ENCODE measurements around the gene EFCAB12.

Gene EFCAB12

DNA sequence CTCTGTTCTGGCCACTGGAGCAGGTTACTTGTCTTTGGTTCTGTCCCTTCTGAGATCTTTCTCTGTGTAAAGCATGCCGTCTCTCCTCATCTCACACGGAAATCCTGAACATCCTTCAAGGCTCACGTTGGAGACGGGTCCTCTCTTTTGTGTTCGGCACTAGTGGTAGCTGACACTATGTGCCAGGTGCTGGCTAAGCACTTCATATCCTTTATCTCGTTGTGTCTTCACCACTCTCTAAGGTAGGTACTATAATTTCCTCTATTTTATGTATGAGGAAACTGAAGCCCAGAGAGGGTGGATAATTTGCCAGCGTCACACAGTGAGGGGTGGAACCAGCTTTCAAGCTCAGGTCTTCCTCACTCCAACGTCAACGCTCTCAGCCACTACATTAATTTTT, 12.8 kb upstream of the EFCAB12 start:
- in situ Hi-C loops (cut with MboI; ENCODE audit: low sequenced_read_pairs, unreplicated experiment) = no loop called here
- no peak for DNase-seq (ENCODE audit: low spot score)
- TF ChIP-seq, protein P1, sequence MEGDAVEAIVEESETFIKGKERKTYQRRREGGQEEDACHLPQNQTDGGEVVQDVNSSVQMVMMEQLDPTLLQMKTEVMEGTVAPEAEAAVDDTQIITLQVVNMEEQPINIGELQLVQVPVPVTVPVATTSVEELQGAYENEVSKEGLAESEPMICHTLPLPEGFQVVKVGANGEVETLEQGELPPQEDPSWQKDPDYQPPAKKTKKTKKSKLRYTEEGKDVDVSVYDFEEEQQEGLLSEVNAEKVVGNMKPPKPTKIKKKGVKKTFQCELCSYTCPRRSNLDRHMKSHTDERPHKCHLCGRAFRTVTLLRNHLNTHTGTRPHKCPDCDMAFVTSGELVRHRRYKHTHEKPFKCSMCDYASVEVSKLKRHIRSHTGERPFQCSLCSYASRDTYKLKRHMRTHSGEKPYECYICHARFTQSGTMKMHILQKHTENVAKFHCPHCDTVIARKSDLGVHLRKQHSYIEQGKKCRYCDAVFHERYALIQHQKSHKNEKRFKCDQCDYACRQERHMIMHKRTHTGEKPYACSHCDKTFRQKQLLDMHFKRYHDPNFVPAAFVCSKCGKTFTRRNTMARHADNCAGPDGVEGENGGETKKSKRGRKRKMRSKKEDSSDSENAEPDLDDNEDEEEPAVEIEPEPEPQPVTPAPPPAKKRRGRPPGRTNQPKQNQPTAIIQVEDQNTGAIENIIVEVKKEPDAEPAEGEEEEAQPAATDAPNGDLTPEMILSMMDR (IDR thresholded peaks at IDR 0.05; ENCODE audit: borderline replicate concordance, control extremely low read depth, extremely low read depth, insufficient read depth, missing control alignments) = no peak

DNA sequence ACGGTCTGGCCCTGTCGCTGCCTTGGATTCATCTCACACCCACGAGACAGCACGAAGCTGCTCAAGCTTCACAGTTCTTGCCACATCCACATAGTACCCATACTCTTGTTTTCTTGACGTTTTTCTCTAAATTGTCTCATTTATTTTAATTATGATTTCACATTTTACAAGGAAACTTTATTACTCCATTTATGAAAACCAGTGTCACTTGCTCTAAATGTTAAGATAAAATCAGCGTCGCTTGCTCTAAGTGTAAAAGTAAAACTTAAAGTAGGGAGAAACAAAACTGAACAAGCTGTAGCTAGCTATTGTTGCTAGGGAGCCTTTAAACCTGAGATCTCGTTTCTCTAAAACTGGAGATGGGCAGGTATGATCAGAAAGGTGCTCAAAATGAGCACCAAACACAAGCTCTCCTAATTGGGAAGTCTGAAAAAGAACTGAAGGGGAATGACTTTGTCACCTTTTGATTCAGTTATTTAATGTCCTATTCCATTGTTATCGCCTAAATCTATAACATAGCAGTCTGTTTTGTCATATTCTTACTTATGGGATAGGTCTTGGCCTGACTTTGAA, 12.3 kb upstream of the EFCAB12 start:
- TF ChIP-seq, protein P1 (IDR thresholded peaks at IDR 0.05; ENCODE audit: borderline replicate concordance, control extremely low read depth, extremely low read depth, insufficient read depth, missing control alignments) = no peak
- DNase-seq (ENCODE audit: low spot score) = no peak
- in situ Hi-C loops (cut with MboI; ENCODE audit: low sequenced_read_pairs, unreplicated experiment) = no loop called here

DNA sequence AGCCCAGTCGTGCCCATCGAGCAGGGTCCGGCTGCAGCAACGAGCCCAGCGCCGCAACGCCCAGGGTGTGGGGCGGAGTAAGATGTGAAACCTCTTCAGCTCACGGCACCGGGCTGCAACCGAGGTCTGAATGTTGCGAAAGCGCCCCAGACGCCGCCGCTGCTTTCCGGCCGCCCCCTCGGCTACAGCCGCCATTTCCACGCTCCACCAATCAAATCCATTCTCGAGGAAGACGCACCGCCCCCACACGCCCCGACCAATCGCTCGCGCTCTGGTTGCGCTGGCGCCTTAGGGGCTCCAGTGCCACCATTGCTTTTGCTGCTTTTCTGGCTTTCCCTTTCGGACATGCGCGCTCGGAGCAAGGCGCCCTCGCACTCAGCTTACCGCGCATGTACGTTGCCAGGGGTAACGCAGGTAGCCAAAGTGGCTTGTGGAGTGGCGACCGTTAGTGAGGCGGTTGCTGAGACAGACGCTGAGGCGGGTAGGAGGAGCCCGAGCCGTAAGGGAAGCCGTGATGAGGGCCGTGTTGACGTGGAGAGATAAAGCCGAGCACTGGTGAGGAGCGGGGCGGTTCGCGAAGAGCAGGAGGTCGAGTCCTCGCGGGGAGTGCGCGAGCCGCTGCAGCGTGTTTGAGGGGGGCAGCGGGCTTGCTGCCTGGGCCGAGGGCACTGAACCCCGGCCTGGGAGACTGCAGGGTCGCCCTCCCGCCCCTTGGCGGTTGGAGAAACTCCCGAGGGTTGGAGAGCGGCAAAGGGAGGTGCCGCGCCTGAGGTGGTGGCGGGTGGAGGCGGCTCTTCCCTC, 11.6 kb upstream of the EFCAB12 start, which contains the start of the genes IFT122 and MBD4:
IFT122 (plus strand) TSS at position 408 of the 801 bp plus-strand sequence; CDS start at position 515, 107 bp downstream.
MBD4 (minus strand) TSS at position 132 of the 801 bp plus-strand sequence; CDS start at position 17, 115 bp downstream.
- TF ChIP-seq, protein P1 (IDR thresholded peaks at IDR 0.05; ENCODE audit: borderline replicate concordance, control extremely low read depth, extremely low read depth, insufficient read depth, missing control alignments) = no peak
- in situ Hi-C loops (cut with MboI; ENCODE audit: low sequenced_read_pairs, unreplicated experiment) = no loop called here

DNA sequence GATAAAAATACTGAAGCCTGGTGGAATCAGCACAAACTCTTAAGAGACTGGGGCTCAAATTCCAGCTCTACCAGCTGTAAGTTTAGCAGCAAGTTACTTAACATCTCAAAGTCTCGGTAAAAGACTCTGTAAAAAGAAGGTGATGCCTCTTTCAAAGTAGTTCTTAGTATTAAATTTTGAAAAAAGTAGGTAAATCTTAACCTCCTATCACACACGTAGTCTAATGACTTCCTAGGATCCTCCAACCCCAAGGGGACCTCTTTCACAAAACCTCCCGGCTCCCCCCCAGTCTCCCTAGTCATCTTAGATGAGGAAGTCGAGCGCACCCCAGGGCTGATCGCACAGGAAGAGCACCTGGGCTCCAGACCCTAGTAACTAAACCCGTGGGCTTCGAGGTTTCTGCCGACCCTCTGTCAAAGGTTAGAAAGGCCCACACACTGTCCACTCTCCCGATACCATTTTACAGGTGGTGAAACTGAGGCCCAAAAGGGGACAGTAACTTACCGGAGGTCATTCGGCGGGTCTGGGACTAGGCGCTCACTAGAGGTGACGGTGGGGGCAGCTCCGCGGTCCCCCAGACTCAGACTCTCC, 10.9 kb upstream of the EFCAB12 start:
- TF ChIP-seq, protein P1 (IDR thresholded peaks at IDR 0.05; ENCODE audit: borderline replicate concordance, control extremely low read depth, extremely low read depth, insufficient read depth, missing control alignments) = no peak
- in situ Hi-C loops (cut with MboI; ENCODE audit: low sequenced_read_pairs, unreplicated experiment) = no loop called here
- DNase-seq (ENCODE audit: low spot score) = peak; percentile 47

More for the DNA sequence above, 11.6 kb upstream of the EFCAB12 start, which contains the start of the genes IFT122 and MBD4:
- DNase-seq (ENCODE audit: low spot score) = peak; percentile 98

DNA sequence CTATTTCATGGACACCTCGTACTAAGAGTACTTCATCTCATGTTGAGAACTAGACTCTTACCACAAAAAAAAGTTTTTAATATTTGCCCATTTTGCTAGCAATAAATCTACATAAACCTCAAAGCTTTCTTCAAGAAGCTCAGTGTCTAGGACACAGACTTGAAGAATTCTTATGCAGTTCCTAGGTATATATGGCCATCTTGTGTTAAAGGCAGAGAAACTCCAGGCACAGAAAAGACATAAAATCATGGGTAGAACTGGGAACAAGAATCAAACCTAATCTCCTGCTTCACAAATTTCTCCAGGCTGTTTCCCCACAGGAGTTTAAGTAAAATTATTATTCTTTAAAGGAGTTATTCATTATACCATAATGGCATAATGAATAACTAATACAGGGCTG, 6.9 kb upstream of the EFCAB12 start:
- in situ Hi-C loops (cut with MboI; ENCODE audit: low sequenced_read_pairs, unreplicated experiment) = no loop called here
- DNase-seq (ENCODE audit: low spot score) = no peak
- TF ChIP-seq, protein P1 (IDR thresholded peaks at IDR 0.05; ENCODE audit: borderline replicate concordance, control extremely low read depth, extremely low read depth, insufficient read depth, missing control alignments) = peak; percentile 10

DNA sequence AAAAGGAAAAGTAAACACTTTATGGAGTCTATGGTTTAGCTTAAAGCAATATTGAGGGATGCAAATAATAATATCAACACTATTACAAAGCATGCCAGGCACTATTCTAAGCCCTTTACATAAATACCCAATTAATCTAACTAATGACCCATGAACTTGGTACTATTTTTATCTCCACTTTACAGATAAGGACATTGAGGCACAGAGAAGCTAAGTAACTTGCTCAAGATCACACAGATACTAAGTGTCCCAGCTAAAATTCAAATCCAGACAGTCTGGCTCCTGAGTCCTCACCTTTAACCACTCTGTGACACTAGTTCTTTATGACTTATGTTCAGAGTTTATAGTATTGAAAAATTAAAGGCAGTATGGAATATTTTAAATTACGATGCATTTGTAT, 5.7 kb upstream of the EFCAB12 start:
- DNase-seq (ENCODE audit: low spot score) = no peak
- in situ Hi-C loops (cut with MboI; ENCODE audit: low sequenced_read_pairs, unreplicated experiment) = no loop called here
- TF ChIP-seq, protein P1 (IDR thresholded peaks at IDR 0.05; ENCODE audit: borderline replicate concordance, control extremely low read depth, extremely low read depth, insufficient read depth, missing control alignments) = no peak

Data from GM13976 (cell line).